HG03196 (cell line): ENCODE measurements around the gene PLEKHN1.
A peak's percentile ranks its signal among the peaks of the same experiment; 100 is the strongest.

Source experiments
- ATAC-seq: cut with Tn5 transposase; IDR thresholded peaks from one replicate; pipeline ENCODE4 v1.9.1; 2021; ENCODE audit not compliant: unreplicated experiment

The PLEKHN1 gene, protein sequence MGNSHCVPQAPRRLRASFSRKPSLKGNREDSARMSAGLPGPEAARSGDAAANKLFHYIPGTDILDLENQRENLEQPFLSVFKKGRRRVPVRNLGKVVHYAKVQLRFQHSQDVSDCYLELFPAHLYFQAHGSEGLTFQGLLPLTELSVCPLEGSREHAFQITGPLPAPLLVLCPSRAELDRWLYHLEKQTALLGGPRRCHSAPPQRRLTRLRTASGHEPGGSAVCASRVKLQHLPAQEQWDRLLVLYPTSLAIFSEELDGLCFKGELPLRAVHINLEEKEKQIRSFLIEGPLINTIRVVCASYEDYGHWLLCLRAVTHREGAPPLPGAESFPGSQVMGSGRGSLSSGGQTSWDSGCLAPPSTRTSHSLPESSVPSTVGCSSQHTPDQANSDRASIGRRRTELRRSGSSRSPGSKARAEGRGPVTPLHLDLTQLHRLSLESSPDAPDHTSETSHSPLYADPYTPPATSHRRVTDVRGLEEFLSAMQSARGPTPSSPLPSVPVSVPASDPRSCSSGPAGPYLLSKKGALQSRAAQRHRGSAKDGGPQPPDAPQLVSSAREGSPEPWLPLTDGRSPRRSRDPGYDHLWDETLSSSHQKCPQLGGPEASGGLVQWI

GRCh38 chr1:966135-966703, at the start of gene PLEKHN1:
Gene PLEKHN1 (plus strand): TSS chr1:966482. CDS start chr1:966532, 50 bp downstream.
- peak; percentile 20 for ATAC-seq

DNA sequence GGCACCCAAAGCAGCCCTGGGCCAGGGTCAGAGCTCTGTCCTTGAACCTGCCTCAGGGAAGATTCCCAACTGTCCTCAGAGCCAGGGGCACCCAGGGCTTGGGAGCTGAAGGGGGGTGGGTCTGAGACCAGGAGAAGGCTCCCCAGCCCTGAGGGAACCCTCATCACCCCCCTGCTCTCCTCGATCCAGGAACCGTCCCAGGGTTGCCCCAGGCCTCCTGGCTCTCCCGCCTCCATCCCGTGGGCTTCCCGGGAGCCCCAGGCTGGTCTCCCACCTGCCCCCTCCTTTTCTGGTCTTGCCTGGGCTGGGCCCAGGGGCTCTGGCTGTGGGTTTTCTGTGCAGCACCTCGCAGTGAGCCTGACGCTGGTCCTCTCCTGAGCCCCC, 49.2 kb upstream of the PLEKHN1 start:
- ATAC-seq, result no peak

DNA sequence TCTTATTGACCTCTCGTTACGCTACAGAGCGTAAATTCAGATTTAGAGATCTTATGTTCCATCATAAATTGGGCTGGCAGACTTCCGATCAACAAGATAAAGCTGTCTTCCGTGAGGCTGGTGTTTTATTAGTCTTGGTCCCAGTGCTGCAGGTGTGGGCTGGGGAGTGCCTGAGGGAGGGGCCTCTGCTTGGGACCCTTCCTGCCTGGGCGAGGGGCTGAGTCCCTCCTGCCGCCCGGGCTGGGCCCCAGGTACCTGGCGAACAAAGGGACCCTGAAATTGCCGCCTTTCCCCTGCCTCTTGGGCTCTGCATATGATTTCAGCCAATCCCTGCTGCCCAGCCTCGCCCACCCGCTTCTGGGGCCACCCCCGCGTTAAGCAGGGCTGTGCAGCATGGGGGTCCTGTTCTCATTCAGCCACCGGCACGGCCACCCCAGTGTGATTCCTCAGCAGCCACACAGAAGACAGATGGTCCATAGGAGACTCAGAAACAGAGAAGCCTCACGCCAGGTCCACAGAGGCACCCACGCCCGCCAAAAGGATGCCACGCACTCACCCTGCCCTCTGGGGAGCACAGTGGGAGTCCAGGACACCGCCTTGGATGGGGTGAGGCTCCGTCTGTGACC, 48.7 kb upstream of the PLEKHN1 start:
- no peak for ATAC-seq

DNA sequence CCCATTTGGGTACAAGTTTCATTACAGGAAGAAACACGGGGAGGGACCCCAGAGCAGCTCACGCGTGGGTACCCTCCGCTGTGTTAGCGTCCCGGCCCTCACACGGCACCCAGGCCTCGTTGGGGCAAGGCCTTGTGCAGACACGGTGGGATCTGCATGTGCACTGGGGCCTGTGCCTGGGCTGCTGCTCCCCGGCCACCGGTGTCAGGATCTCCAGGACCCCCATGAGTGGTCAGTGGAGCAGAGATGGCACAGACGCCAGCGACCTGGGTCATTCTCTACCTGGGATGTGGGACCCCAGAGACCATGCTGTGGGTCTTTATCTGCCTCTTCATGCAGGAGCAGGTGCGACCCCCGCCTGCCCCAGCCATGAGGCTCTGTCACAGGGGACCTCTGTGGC, 47.9 kb upstream of the PLEKHN1 start:
- ATAC-seq, result no peak

DNA sequence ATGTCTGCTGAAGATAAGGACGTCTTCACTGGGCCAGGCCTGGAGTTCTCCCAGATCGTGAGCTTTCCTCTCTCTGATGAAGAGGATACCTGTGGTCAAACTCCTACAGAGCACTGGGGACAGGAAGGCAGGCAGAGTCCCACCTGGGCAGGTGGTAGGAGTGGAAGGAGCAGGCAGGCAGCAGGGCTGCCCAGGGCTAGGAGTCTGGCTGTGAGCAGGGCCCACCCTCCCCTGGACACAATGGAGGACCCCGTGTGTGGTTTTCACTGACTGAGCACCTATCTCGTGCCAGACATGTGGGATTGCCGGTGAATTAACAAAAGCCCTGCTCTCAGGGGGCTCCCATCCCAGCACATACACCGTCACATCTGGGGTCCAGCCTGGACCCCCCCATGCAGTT, 47.4 kb upstream of the PLEKHN1 start:
- no peak for ATAC-seq

GRCh38 chr1:919271-919872, 46.9 kb upstream of the PLEKHN1 start:
- no peak for ATAC-seq

- ATAC-seq, result no peak
These were observed 46.3 kb upstream of the PLEKHN1 start for GRCh38 chr1:920010-920409.

GRCh38 chr1:920521-920920, 45.8 kb upstream of the PLEKHN1 start:
- no peak for ATAC-seq

DNA sequence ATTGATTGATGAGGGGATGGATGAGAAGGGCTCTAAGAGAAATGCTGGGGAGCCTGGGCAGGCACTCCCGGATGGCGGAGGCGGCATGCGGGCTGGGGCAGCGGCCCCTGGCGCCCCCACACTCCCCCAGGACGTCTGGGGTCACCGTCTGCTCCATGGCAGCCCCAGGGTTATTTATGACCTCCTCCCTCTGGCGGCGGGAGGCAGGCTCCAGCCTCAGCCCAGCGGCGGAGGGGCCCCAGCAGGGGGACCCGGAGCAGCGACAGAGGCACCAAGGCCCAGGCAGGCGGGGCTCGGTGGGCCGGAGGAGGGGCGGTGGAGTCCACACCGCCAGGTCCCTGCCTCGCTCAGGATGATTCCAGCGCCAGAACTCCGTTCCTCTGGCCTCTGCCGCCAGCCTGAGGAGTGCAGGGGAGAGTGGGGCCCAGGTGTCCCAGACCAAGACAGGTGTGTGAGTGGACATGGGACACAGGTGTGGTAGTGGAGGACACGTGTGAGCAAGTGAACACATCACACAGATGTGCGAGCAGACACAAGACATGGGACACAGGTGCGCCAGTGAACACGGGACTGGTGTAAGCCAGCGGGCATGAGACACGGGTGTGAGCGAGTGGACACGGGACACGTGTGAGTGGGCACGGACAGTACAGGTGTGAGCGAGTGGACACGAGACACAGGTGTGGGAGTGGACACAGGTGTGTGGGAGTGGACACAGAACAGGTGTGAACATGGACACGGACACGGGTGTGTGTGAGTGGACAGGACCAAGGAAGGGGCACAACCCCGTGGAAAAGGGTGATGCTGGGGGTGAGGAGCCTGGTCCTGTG, 45.1 kb upstream of the PLEKHN1 start:
- ATAC-seq, result no peak

GRCh38 chr1:923131-923990, 42.9 kb upstream of the PLEKHN1 start, which contains the start of gene SAMD11:
Gene SAMD11 (plus strand): TSS chr1:923923. CDS start chr1:924432, 509 bp downstream.
- no peak for ATAC-seq

- ATAC-seq, result no peak
These were observed 42.2 kb upstream of the PLEKHN1 start for GRCh38 chr1:923991-924655.

- no peak for ATAC-seq
These were observed 41.4 kb upstream of the PLEKHN1 start for GRCh38 chr1:924656-925560.

- ATAC-seq, result no peak
These were observed 40.5 kb upstream of the PLEKHN1 start for GRCh38 chr1:925561-926421.

GRCh38 chr1:927234-927633, 39.0 kb upstream of the PLEKHN1 start:
- no peak for ATAC-seq

GRCh38 chr1:927748-928147, 38.5 kb upstream of the PLEKHN1 start:
- ATAC-seq, result no peak

DNA sequence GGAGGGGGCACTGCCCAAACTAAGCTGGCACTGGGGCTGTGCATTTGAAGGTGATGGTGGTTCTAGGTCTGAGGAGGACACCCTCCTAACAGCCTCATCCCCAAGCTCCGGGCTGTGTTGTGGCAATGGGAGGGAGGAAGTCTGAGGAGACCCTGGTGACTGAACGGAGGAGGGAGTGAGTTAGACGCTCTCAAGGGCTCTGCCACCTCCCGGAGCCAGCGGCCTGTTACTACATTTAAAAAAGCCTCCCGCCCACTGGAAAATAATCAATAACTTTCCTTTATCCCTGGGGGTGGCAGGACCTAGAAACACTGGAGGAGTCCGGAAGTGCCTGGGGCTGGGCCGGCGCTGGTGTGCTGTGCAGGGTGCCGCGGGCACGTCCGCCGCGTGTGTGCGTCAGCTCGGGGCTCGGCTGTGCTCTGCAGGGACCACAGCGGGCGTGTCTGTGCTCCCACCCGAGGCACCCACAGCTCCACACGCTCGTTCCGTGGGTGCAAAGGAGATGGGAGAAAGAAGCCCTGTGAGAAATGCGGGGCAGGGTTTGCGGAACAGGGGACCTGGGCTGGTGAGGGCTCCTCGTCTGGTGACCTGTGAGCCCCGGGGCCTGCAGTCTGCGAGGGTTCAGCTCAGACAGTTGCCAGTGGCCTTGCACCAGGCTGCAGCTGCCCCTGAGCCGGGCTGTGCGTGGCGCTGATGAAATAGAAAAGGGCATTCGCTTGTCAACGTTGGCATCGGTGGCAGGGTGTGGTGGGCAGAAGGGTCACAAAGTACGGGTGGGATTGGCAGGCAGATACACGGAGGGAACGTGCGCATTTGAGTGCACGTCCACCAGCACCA, 37.2 kb upstream of the PLEKHN1 start:
- ATAC-seq, result no peak
